ENCODE measurements around the gene PFKFB4. TPM values are rescaled to one million over a fixed set of nuclear protein-coding genes. Genes with fewer than 3 reads are reported as not detected.

PFKFB4 gene
- total and polyA plus RNA-seq, 2 experiments from 2014 or later = 8.6 to 22.9 TPM

- TF ChIP-seq, protein P1, sequence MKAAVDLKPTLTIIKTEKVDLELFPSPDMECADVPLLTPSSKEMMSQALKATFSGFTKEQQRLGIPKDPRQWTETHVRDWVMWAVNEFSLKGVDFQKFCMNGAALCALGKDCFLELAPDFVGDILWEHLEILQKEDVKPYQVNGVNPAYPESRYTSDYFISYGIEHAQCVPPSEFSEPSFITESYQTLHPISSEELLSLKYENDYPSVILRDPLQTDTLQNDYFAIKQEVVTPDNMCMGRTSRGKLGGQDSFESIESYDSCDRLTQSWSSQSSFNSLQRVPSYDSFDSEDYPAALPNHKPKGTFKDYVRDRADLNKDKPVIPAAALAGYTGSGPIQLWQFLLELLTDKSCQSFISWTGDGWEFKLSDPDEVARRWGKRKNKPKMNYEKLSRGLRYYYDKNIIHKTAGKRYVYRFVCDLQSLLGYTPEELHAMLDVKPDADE (IDR thresholded peaks at IDR 0.05) = no peak
- TF ChIP-seq, protein P2, sequence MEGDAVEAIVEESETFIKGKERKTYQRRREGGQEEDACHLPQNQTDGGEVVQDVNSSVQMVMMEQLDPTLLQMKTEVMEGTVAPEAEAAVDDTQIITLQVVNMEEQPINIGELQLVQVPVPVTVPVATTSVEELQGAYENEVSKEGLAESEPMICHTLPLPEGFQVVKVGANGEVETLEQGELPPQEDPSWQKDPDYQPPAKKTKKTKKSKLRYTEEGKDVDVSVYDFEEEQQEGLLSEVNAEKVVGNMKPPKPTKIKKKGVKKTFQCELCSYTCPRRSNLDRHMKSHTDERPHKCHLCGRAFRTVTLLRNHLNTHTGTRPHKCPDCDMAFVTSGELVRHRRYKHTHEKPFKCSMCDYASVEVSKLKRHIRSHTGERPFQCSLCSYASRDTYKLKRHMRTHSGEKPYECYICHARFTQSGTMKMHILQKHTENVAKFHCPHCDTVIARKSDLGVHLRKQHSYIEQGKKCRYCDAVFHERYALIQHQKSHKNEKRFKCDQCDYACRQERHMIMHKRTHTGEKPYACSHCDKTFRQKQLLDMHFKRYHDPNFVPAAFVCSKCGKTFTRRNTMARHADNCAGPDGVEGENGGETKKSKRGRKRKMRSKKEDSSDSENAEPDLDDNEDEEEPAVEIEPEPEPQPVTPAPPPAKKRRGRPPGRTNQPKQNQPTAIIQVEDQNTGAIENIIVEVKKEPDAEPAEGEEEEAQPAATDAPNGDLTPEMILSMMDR (conservative IDR thresholded peaks at IDR 0.05; ENCODE audit: low read depth in 2 of 2) = no peak
- no peak for TF ChIP-seq CREB1 (CRISPR knock-in tag; IDR thresholded peaks at IDR 0.05; ENCODE audit: low read depth)
- TF ChIP-seq, protein P3, sequence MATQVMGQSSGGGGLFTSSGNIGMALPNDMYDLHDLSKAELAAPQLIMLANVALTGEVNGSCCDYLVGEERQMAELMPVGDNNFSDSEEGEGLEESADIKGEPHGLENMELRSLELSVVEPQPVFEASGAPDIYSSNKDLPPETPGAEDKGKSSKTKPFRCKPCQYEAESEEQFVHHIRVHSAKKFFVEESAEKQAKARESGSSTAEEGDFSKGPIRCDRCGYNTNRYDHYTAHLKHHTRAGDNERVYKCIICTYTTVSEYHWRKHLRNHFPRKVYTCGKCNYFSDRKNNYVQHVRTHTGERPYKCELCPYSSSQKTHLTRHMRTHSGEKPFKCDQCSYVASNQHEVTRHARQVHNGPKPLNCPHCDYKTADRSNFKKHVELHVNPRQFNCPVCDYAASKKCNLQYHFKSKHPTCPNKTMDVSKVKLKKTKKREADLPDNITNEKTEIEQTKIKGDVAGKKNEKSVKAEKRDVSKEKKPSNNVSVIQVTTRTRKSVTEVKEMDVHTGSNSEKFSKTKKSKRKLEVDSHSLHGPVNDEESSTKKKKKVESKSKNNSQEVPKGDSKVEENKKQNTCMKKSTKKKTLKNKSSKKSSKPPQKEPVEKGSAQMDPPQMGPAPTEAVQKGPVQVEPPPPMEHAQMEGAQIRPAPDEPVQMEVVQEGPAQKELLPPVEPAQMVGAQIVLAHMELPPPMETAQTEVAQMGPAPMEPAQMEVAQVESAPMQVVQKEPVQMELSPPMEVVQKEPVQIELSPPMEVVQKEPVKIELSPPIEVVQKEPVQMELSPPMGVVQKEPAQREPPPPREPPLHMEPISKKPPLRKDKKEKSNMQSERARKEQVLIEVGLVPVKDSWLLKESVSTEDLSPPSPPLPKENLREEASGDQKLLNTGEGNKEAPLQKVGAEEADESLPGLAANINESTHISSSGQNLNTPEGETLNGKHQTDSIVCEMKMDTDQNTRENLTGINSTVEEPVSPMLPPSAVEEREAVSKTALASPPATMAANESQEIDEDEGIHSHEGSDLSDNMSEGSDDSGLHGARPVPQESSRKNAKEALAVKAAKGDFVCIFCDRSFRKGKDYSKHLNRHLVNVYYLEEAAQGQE (IDR thresholded peaks at IDR 0.05; ENCODE audit: unreplicated experiment) = no peak
These were observed 5.9 kb upstream of the PFKFB4 start (continued) for GRCh38 chr3:48562367-48563095.

GRCh38 chr3:48561045-48561736 lies 4.6 kb upstream of the PFKFB4 start:
- no peaks in the 10 kb centered on the region for H3K9me2 ChIP-seq (ENCODE audit: insufficient read depth)

More at GRCh38 chr3:48561045-48561736, 4.6 kb upstream of the PFKFB4 start:
- peak overlapping the region; percentile 90; the same call in 1 of the 2 replicates for H2AFZ ChIP-seq
- H3K4me1 ChIP-seq (ENCODE audit: insufficient read depth) = peaks cover 19% of the 10 kb centered on the region; the same call in 1 of the 2 replicates
- Mint-ChIP-seq H3K9me3 (no peaks in the 10 kb centered on the region; the same call in 1 of the 3 replicates), H3K36me3 (ENCODE audit: low read depth) (no peaks in the 10 kb centered on the region; the same call in 2 of the 3 replicates), H3K4me1 (peaks cover 39% of the 10 kb centered on the region), H3K27me3 (ENCODE audit: insufficient read depth, low read depth, poor library complexity) (peaks cover 23% of the 10 kb centered on the region), H3K4me3 (peak overlapping the region; percentile 61), H3K27ac (peak overlapping the region; percentile 75; the same call in 1 of the 2 replicates)
- H3K36me3 ChIP-seq (ENCODE audit: insufficient read depth) = no peaks in the 10 kb centered on the region
- H3K27me3 ChIP-seq (ENCODE audit: insufficient read depth) = no peaks in the 10 kb centered on the region
- peak; percentile 92 for DNase-seq (ENCODE audit: low spot score)
- H4K20me1 ChIP-seq (replicated peaks; ENCODE audit: insufficient read depth) = no peaks in the 10 kb centered on the region
- TF ChIP-seq ZNF114 (CRISPR knock-in tag; IDR thresholded peaks at IDR 0.05) = no peak
- peak; percentile 69 for TF ChIP-seq POLR2AphosphoS5 (IDR thresholded peaks at IDR 0.05; ENCODE audit: low read depth)
- TF ChIP-seq EZH2 (IDR thresholded peaks at IDR 0.05; ENCODE audit: low read depth, unreplicated experiment) = no peak
- TF ChIP-seq, protein P2 (conservative IDR thresholded peaks at IDR 0.05; ENCODE audit: low read depth in 2 of 2) = peak; percentile 36 to 39; a peak in 3 of 4 replicates
- peaks cover 6% of the 10 kb centered on the region for H3F3A ChIP-seq (replicated peaks; ENCODE audit: low read depth)
- peaks cover under 1% of the 10 kb centered on the region; the same call in 1 of the 2 replicates for H3K79me2 ChIP-seq (replicated peaks; ENCODE audit: insufficient read depth)
- H3K4me3 ChIP-seq = peak overlapping the region; percentile 38; the same call in 1 of the 2 replicates
- H3K4me2 ChIP-seq = peak overlapping the region; percentile 68
- peak; percentile 35 for ATAC-seq
- H3K27ac ChIP-seq (ENCODE audit: low read depth) = no peak overlapping the region
